Esophagus muscularis mucosa (tissue), 4 donors: ENCODE results near the gene SEMA5A. TPM values are rescaled to one million over a fixed set of nuclear protein-coding genes. Genes with fewer than 3 reads are reported as not detected.

Experiments
- DNase-seq: peaks from one replicate; pipeline ENCODE4 v3.0.0-alpha.2; 2017; ENCODE audit errors: extremely low spot score
- H3K27ac ChIP-seq, 4 donors: fragments of 200-600 bp; sonication (generic); replicated peaks in 1 of 4; 1 replicate in 3 of 4; 2 replicates in 1 of 4; pipeline ENCODE4 v1.5.1; 2016 to 2019; ENCODE audit warnings: mild to moderate bottlenecking in 1 of 4
- H3K27me3 ChIP-seq, 4 donors: fragments of 200-600 bp; sonication (generic); one replicate each; pipeline versions ENCODE4 v1.5.1 to v1.6.0; 2016 to 2019
- H3K36me3 ChIP-seq, 4 donors: fragments of 200-600 bp; sonication (generic); one replicate each; pipeline ENCODE4 v1.5.1; 2016 to 2019
- H3K4me1 ChIP-seq, 4 donors: fragments of 200-600 bp; sonication (generic); one replicate each; pipeline ENCODE4 v1.5.1; 2016 to 2019
- H3K4me3 ChIP-seq, 4 donors: fragments of 200-600 bp; sonication (generic); 1 replicate in 2 of 4; 2 replicates in 2 of 4; pipeline ENCODE4 v1.5.1; 2016 to 2019; ENCODE audit warnings: mild to moderate bottlenecking in 4 of 4, moderate library complexity in 1 of 4
- H3K9me3 ChIP-seq, 4 donors: fragments of 200-600 bp; sonication (generic); 1 replicate in 3 of 4; 2 replicates in 1 of 4; pipeline ENCODE4 v1.5.1; 2016 to 2019
- CTCF ChIP-seq, 3 experiments: fragments of 200-600 bp in 2 of 3; fragments of 450-650 bp in 1 of 3; sonication (generic) in 2 of 3; IDR thresholded peaks; one replicate each; pipeline ENCODE4 v1.5.1; 2017 to 2019; ENCODE audit warnings: antibody characterized with exemption in 3 of 3, mild to moderate bottlenecking in 2 of 3, moderate library complexity in 1 of 3
- EP300 ChIP-seq: sonication (generic); formaldehyde crosslinking; IDR thresholded peaks from one replicate; pipeline ENCODE4 v1.6.1; 2017; ENCODE audit warnings: antibody characterized with exemption
- POLR2A ChIP-seq: fragments of 450-650 bp; IDR thresholded peaks from one replicate; pipeline ENCODE4 v1.6.1; 2017; ENCODE audit warnings: antibody characterized with exemption, moderate library complexity, mild to moderate bottlenecking, low read depth
- POLR2AphosphoS5 ChIP-seq, 2 donors: sonication (generic); formaldehyde crosslinking; IDR thresholded peaks; one replicate each; pipeline ENCODE4 v1.6.1; 2017; ENCODE audit warnings: antibody characterized with exemption in 2 of 2
- WGBS: methylation state at CpG from one replicate; pipeline ENCODE4 v1.1.5; 2018; 5-methylcytosine and 5-hydroxymethylcytosine counted together
- intact Hi-C: fragments of 100-400 bp; cut with DNase I; formaldehyde crosslinking; loops from one replicate; pipeline ENCODE4 v1.15.1; 2023
- total RNA-seq, 4 donors: library from RNA; depleted of rRNA; stranded (reverse); fragments of >200 nt; gene quantifications; one replicate each; pipeline versions ENCODE4 v1.1.0 to v1.2.1, GENCODE V29; 2016

The SEMA5A gene
- total RNA-seq, 4 donors from 2014 or later, result 2.1 to 5.6 (median 3.5) TPM

GRCh38 chr5:9462109-9462508 is 83.8 kb downstream of the SEMA5A start:
- H3K36me3 ChIP-seq, result no peaks in the 10 kb centered on the region
- H3K4me3 ChIP-seq, result no peak overlapping the region
- no peak for TF ChIP-seq CTCF (IDR thresholded peaks at IDR 0.05)
- no peak for TF ChIP-seq EP300
- TF ChIP-seq POLR2AphosphoS5 (IDR thresholded peaks at IDR 0.05), result no peak
- TF ChIP-seq POLR2A, result no peak
- intact Hi-C loops, result no loop called here
- H3K27me3 ChIP-seq, result no peaks in the 10 kb centered on the region
- peaks cover 0 to 1% (median 0%) of the 10 kb centered on the region in 4 donors for H3K4me1 ChIP-seq
- no peaks in the 10 kb centered on the region for H3K9me3 ChIP-seq
- no peak overlapping the region for H3K27ac ChIP-seq
- peak; percentile 10 for DNase-seq
- 89% methylated on average over 3 of the region's 3 CpGs for WGBS

- no peak for DNase-seq
- Histone ChIP-seq H3K4me1 (peaks cover 0 to 10% (median 0%) of the 10 kb centered on the region in 4 donors), H3K27me3 (no peaks in the 10 kb centered on the region), H3K4me3 (no peak overlapping the region), H3K36me3 (no peaks in the 10 kb centered on the region), H3K27ac (no peak overlapping the region), H3K9me3 (no peaks in the 10 kb centered on the region)
- no peak for TF ChIP-seq POLR2A
- intact Hi-C loops, result no loop called here
- 72% methylated on average over 3 of the region's 3 CpGs for WGBS
Observed at GRCh38 chr5:9460885-9461645, 84.8 kb downstream of the SEMA5A start.

- TF ChIP-seq POLR2A, result no peak
- no peak for TF ChIP-seq EP300
- TF ChIP-seq POLR2AphosphoS5 (IDR thresholded peaks at IDR 0.05), result no peak
- TF ChIP-seq CTCF (IDR thresholded peaks at IDR 0.05), result no peak
- Histone ChIP-seq H3K27ac (no peak overlapping the region), H3K36me3 (no peaks in the 10 kb centered on the region), H3K4me3 (no peak overlapping the region), H3K27me3 (no peaks in the 10 kb centered on the region), H3K9me3 (peaks cover 0 to 7% (median 0%) of the 10 kb centered on the region in 4 donors), H3K4me1 (peaks cover 0 to 15% (median 0%) of the 10 kb centered on the region in 4 donors)
- WGBS, result 89% methylated on average over 3 of the region's 3 CpGs
- peak; percentile 10 for DNase-seq
- intact Hi-C loops, result no loop called here
Observed at GRCh38 chr5:9456435-9457042, 89.3 kb downstream of the SEMA5A start.

- intact Hi-C loops, result no loop called here
Observed at GRCh38 chr5:9455826-9456434, 89.9 kb downstream of the SEMA5A start.

More at GRCh38 chr5:9455826-9456434, 89.9 kb downstream of the SEMA5A start:
- Histone ChIP-seq H3K4me1 (peaks cover 0 to 15% (median 0%) of the 10 kb centered on the region in 4 donors), H3K27me3 (no peaks in the 10 kb centered on the region), H3K4me3 (no peak overlapping the region), H3K9me3 (peaks cover 0 to 7% (median 0%) of the 10 kb centered on the region in 4 donors), H3K36me3 (no peaks in the 10 kb centered on the region), H3K27ac (no peak overlapping the region)
- DNase-seq, result peak; percentile 19
- WGBS, result 64% methylated on average over 4 of the region's 4 CpGs
- TF ChIP-seq POLR2AphosphoS5 (IDR thresholded peaks at IDR 0.05), result no peak
- TF ChIP-seq POLR2A, result no peak
- TF ChIP-seq CTCF (IDR thresholded peaks at IDR 0.05), result no peak
- no peak for TF ChIP-seq EP300
